Kidney (tissue), 14 donors: Measurements from ENCODE around the gene PEAK1. TPM values are rescaled to one million over a fixed set of nuclear protein-coding genes. Genes with fewer than 3 reads are reported as not detected.

ENCODE experiments used
- DNase-seq, 5 donors: peaks; one replicate each; pipeline ENCODE4 v3.0.0-alpha.2; 2013 to 2020
- FAIRE-seq: peaks from 2 replicates; lab custom pipeline; 2012; peaks lifted over from hg19 to GRCh38; lab: Jason Lieb, UNC
- H3K27ac ChIP-seq, 2 donors: one replicate each; pipeline ENCODE4 v1.7.0; 2013; ENCODE audit warnings: low read depth in 2 of 2, low read length in 2 of 2, inconsistent platforms in 1 of 2
- H3K27me3 ChIP-seq: one replicate; pipeline ENCODE4 v1.7.1; 2013; ENCODE audit warnings: low read length, inconsistent platforms; ENCODE audit not compliant: control insufficient read depth, insufficient read depth
- H3K36me3 ChIP-seq, 3 donors: one replicate each; pipeline versions ENCODE4 v1.7.0 to v1.7.1; 2013; ENCODE audit warnings: low read length in 3 of 3, control low read depth in 1 of 3, inconsistent platforms in 1 of 3; ENCODE audit not compliant: insufficient read depth in 3 of 3, control insufficient read depth in 2 of 3
- H3K4me1 ChIP-seq, 3 donors: one replicate each; pipeline versions ENCODE4 v1.7.0 to v1.7.1; 2013; ENCODE audit warnings: low read length in 3 of 3, inconsistent platforms in 1 of 3, low read depth in 1 of 3; ENCODE audit not compliant: control insufficient read depth in 2 of 3, insufficient read depth in 2 of 3
- H3K4me3 ChIP-seq, 3 donors: one replicate each; pipeline versions ENCODE4 v1.7.0 to v1.8.1; 2013; ENCODE audit warnings: low read length in 3 of 3, control low read depth in 1 of 3, inconsistent platforms in 1 of 3
- H3K9ac ChIP-seq, 3 donors: one replicate each; pipeline versions ENCODE4 v1.7.0 to v1.7.1; 2013; ENCODE audit warnings: low read length in 3 of 3, control low read depth in 1 of 3, inconsistent platforms in 1 of 3
- H3K9me3 ChIP-seq, 3 donors: one replicate each; pipeline versions ENCODE4 v1.7.0 to v1.7.1; 2013; ENCODE audit warnings: low read length in 3 of 3, control low read depth in 1 of 3, inconsistent platforms in 1 of 3; ENCODE audit not compliant: control insufficient read depth in 2 of 3, insufficient read depth in 1 of 3
- intact Hi-C: fragments of 100-400 bp; cut with DNase I; formaldehyde crosslinking; loops from one replicate; pipeline ENCODE4 v1.11.1; 2022
- polyA plus RNA-seq: library from polyadenylated mRNA; stranded (reverse); fragments of 350-450 nt; fragmentation: Illumina TruSeq; extraction: RNeasy Lipid Tissue Mini Kit (QIAGEN cat#74804); gene quantifications from one replicate; pipeline ENCODE4 v1.2.3, GENCODE V29; 2014; ENCODE audit warnings: low read depth, low replicate concordance; ENCODE audit not compliant: insufficient read depth
- total RNA-seq: library from RNA; stranded (reverse); fragmentation: NEBNext Ultra II Directional; extraction: Animal tissue kit (Norgen Biotek cat#: 25700); gene quantifications from one replicate; pipeline ENCODE4 v1.2.1, GENCODE V29; 2021
- TF ChIP-seq, protein P1 (sequence below): IDR thresholded peaks from 3 replicates; pipeline ENCODE4 v1.5.1; 2012; ENCODE audit warnings: mild to moderate bottlenecking, moderate library complexity, borderline replicate concordance; ENCODE audit not compliant: insufficient read depth; ENCODE audit errors: extremely low read depth
- donor health status: control.
- donor health status: control.
- donor health status: control.
- donor health status: control.
- donor health status: control.
- donor health status: DM: yes; HTN: yes; CAD: no.
- donor health status: Normal renal cell carcinoma (clear cell type).

PEAK1 gene
- total and polyA plus RNA-seq, 2 donors from 2014 or later = 2.9 to 50.3 TPM

DNA sequence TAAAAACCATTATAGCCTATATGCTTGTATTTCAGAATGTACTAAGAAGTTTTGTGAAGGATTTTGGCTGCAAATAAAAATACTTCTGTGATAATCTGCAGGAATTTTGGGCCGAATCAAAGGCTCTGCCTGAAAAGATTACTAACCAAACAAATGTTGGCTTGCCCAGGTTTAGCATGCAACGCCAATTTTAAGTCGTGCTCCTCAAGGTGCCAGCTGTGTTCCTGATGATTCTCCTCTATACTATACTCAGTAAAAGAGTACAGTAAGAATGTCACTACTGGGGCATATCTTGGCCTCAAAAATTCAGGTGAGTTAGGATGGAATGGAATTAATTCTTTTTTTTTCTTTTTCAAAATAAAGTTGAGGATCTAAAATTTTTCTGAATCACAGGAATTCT, 198.2 kb downstream of the PEAK1 start:
- Histone ChIP-seq H3K9ac (no peak overlapping the region), H3K4me3 (no peak overlapping the region), H3K9me3 (no peaks in the 10 kb centered on the region), H3K36me3 (no peaks in the 10 kb centered on the region), H3K4me1 (peaks cover 0 to 8% (median 0%) of the 10 kb centered on the region in 3 donors), H3K27me3 (no peaks in the 10 kb centered on the region), H3K27ac (no peak overlapping the region)
- TF ChIP-seq, protein P1, sequence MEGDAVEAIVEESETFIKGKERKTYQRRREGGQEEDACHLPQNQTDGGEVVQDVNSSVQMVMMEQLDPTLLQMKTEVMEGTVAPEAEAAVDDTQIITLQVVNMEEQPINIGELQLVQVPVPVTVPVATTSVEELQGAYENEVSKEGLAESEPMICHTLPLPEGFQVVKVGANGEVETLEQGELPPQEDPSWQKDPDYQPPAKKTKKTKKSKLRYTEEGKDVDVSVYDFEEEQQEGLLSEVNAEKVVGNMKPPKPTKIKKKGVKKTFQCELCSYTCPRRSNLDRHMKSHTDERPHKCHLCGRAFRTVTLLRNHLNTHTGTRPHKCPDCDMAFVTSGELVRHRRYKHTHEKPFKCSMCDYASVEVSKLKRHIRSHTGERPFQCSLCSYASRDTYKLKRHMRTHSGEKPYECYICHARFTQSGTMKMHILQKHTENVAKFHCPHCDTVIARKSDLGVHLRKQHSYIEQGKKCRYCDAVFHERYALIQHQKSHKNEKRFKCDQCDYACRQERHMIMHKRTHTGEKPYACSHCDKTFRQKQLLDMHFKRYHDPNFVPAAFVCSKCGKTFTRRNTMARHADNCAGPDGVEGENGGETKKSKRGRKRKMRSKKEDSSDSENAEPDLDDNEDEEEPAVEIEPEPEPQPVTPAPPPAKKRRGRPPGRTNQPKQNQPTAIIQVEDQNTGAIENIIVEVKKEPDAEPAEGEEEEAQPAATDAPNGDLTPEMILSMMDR = no peak
- FAIRE-seq = no peak
- no peak for DNase-seq
- intact Hi-C loops = no loop called here

DNA sequence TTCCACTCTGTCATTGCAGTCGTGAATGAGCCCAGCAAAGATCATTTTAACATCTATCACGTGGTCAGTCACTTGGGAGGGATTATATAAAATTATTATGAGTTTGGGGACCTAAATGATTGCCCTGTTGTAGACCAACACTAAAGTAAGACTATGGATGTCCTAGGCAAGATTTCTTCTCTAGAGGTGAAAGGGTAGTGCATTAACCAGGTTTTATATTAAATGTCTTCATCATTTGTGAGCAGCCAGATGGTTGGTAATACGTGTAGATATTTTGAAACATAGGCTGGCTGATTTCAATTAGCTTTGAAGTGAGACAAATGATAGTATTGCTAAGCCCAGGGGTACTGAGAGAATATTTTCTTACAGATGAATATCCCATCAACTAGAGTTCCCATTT, 198.7 kb downstream of the PEAK1 start:
- Histone ChIP-seq H3K36me3 (no peaks in the 10 kb centered on the region), H3K27ac (no peak overlapping the region), H3K9me3 (no peaks in the 10 kb centered on the region), H3K27me3 (no peaks in the 10 kb centered on the region), H3K4me3 (no peak overlapping the region), H3K4me1 (peaks cover 0 to 8% (median 0%) of the 10 kb centered on the region in 3 donors), H3K9ac (no peak overlapping the region)
- no peak for FAIRE-seq
- TF ChIP-seq, protein P1 = no peak
- no peak for DNase-seq
- intact Hi-C loops = no loop called here

DNA sequence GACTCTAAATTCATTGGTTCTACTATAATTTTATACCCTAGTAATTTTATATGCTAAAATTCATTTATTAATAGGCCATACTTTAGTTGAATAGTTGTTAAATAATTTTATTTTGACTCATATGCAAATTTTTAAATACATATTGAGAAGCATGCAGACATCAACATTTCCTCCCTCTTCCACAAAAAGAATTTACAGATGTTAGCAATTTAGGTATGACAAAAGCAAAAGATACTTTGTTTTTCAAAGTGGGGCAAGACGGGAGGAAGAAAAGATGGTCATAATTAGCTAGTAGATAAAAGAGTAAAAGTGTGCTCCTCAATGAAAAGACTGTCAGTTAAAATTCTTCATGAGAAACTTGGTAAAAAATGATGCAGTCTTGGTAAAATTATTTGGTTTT, 200.1 kb downstream of the PEAK1 start:
- H3K9me3 ChIP-seq = no peaks in the 10 kb centered on the region
- H3K9ac ChIP-seq = no peak overlapping the region
- intact Hi-C loops = no loop called here
- DNase-seq (no peak), FAIRE-seq (no peak)
- peaks cover 0 to 7% (median 0%) of the 10 kb centered on the region in 3 donors for H3K4me1 ChIP-seq
- no peaks in the 10 kb centered on the region for H3K27me3 ChIP-seq
- H3K4me3 ChIP-seq = no peak overlapping the region
- TF ChIP-seq, protein P1 = no peak
- H3K27ac ChIP-seq = no peak overlapping the region
- no peaks in the 10 kb centered on the region for H3K36me3 ChIP-seq

DNA sequence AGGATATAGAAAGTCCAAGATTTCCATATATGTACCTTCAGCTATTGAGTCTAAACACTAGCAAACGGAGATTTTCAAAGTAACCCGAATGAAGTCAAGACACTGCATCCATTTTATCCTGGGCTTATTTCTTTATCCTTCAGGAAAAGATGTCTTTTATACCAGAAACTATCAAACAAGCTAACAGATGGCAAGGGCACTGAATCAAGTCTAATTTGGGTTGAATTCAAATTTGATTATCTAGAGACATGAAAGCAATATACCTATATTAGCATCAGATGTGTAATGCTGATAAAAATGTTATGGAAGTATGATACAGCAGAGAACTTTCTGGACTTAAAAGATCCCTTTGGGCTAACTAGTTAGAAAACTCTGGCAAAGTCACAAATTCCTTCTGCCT, 210.7 kb downstream of the PEAK1 start:
- H3K27me3 ChIP-seq = no peaks in the 10 kb centered on the region
- H3K4me3 ChIP-seq = no peak overlapping the region
- DNase-seq (no peak), FAIRE-seq (no peak)
- TF ChIP-seq, protein P1 = no peak
- H3K27ac ChIP-seq = no peak overlapping the region
- intact Hi-C loops = no loop called here
- no peak overlapping the region for H3K9ac ChIP-seq
- peaks cover 0 to 10% (median 0%) of the 10 kb centered on the region in 3 donors for H3K9me3 ChIP-seq
- no peaks in the 10 kb centered on the region for H3K36me3 ChIP-seq
- H3K4me1 ChIP-seq = no peaks in the 10 kb centered on the region
